D721Med (cell line): ENCODE results near the gene FGGY.

Experiments used
- DNase-seq: peaks from one replicate; pipeline ENCODE4 v3.0.0; 2011; ENCODE audit warnings: low spot score; ENCODE audit not compliant: insufficient read length
- FAIRE-seq: peaks from 2 replicates; lab custom pipeline; 2011; peaks lifted over from hg19 to GRCh38; lab: Jason Lieb, UNC
- TF ChIP-seq, protein P1 (sequence below): IDR thresholded peaks from 2 replicates; pipeline ENCODE4 v1.5.1; 2012; ENCODE audit warnings: mild to moderate bottlenecking, control low read depth; ENCODE audit not compliant: insufficient read depth; ENCODE audit errors: missing control alignments

FGGY gene

GRCh38 chr1:59506952-59507351 is 210.1 kb downstream of the FGGY start:
- TF ChIP-seq, protein P1, sequence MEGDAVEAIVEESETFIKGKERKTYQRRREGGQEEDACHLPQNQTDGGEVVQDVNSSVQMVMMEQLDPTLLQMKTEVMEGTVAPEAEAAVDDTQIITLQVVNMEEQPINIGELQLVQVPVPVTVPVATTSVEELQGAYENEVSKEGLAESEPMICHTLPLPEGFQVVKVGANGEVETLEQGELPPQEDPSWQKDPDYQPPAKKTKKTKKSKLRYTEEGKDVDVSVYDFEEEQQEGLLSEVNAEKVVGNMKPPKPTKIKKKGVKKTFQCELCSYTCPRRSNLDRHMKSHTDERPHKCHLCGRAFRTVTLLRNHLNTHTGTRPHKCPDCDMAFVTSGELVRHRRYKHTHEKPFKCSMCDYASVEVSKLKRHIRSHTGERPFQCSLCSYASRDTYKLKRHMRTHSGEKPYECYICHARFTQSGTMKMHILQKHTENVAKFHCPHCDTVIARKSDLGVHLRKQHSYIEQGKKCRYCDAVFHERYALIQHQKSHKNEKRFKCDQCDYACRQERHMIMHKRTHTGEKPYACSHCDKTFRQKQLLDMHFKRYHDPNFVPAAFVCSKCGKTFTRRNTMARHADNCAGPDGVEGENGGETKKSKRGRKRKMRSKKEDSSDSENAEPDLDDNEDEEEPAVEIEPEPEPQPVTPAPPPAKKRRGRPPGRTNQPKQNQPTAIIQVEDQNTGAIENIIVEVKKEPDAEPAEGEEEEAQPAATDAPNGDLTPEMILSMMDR: no peak
- FAIRE-seq (no peak), DNase-seq (no peak)

DNA sequence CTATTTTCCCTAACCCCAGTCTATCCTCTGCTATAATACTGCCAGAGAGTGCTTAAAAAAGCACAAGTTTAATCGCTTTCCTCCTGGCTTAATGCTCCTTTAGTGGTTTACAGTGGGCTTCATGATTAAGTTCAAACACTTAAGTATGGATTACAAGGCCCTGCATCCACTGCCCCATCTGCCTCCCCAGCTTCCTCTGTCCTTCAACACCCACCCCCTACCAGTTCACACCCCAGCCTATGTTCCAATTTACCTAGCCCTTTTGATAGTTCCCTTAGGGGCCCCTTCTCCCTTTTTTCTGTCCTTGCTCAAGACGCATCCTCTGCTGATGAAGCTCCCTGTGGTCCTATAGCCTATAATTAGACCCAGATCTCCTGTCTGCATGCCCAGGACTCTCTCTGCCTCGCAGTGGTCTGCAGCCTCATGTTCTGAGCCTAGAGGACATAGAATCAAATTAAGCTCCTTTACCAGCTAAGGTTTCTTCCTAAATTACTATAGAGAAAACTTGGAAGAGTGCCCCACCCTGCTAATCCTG is 212.5 kb downstream of the FGGY start:
- DNase-seq: peak; percentile 22
- TF ChIP-seq, protein P1: no peak
- FAIRE-seq: peak; percentile 56

GRCh38 chr1:59510249-59510648 is 213.4 kb downstream of the FGGY start:
- no peak for DNase-seq
- TF ChIP-seq, protein P1: no peak
- FAIRE-seq: no peak

DNA sequence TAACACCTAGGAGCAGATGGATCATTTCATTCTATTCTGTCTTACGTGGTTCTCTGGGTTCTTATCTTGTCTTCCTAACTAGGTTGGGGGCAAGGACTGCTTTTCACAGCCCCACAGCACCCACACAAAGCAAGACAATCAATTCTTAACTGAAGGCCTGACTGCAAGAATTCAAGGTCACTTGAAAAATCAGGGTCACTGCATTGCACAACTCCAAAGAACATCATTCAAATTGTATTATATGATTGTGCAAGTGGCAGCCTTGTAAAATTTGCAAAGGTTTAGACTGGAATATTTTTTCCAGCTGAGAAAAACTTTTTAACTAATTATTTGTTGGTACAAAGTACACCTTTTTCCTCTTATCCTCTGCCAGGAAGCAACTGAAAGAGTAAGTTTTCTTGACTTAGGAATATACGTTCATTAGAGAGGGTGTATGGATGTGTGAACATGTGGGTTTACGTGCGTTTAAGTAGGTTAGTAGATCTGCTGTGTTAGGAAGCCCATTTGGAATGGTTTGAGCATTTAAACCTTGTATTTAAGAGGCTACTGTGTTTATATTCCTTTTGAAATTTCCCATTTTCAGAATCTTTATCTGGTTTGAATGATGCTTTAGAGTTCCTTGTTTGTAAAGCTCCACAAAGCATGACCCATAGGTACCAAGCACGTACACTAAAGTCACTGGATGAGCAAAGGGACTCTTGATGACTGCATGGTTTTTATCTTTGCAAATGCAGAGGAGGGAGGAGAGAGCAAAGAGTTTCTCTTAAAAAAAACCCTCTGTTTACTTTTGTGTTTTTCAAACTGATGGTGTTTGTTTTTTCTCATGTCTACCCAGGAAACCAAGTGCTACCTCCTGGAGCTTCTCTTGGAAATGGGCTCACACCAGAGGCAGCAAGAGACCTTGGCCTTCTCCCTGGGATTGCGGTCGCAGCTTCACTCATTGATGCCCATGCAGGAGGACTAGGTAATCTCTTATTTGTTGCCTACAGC is 214.9 kb downstream of the FGGY start:
- TF ChIP-seq, protein P1: no peak
- DNase-seq (no peak), FAIRE-seq (no peak)

DNA sequence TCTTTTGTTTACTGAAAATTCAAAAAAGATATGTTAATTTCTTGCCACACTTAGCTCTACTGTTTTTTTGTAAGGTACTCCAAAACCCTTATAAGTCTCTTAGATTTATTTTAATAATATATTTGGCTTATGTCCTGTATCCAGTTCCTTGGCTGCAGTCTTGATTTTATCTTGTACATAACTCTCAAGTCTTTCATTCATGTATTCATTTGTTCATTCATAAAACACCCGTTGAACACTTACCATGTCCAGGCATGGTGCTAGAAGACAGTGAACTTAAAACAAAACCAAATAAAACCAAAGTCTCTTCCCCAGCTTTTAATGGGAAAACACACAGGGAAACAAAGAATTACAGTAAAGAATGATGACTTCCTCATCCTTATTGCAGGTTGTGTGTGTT is 215.8 kb downstream of the FGGY start:
- no peak for FAIRE-seq
- no peak for DNase-seq
- TF ChIP-seq, protein P1: no peak

DNA sequence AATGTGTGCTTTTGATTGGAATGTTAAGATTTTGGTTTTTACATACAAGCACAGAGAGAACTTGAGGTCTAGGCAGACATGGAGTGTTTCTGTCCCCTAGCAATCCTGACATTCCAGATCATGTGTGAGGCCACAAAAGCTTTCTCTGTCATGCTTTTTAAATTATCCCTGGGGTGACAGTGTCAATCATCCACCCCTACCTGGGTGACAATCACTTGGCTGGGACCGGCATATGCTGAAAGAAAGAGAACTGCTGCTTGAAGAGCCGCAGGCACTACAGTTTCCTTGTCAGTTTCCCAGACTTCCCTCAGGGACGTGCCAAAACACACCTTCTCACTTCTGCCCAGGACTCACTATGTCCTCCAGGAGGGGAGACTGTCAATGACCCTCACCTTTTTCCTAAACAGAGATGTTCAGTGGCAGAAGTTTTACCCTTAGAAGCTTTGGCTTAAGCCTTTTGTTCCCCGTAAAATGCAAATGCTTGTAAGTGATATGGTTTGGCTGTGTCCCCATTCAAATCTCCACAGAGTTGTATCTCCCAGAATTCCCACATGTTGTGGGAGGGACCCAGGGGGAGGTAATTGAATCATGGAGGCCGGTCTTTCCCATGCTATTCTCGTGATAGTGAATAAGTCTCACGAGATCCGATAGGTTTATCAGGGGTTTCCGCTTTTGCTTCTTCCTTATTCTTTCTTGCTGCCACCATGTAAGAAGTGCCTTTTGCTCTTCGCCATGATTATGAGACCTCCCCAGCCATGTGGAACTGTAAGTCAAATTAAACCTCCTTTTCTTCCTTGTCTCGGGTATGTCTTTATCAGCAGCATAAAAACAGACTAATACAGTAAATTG is 217.4 kb downstream of the FGGY start:
- TF ChIP-seq, protein P1: no peak
- DNase-seq: no peak
- no peak for FAIRE-seq
